Measurements from ENCODE around the gene NPY5R.

NPY5R gene

DNA sequence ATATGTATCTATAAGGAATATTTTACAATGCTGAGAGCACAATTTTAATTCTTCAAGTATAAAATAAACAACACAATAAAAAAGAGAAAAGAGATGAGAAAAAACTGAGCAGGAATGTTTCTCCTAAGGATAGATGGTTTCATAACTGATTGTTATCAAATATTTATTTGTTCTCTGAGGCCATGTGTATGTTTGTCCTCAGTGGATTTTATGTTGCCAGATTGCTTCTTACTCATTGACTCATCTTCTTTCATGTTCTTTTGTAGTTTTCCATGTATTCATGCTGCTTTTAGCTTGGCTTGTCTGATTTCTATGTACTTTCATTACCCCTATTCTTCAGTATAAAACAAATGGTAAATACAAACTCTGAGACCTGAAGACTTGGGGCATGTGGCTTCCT is 41.2 kb downstream of the NPY5R start:
- no peak for DNase-seq (ENCODE audit: low spot score)

DNA sequence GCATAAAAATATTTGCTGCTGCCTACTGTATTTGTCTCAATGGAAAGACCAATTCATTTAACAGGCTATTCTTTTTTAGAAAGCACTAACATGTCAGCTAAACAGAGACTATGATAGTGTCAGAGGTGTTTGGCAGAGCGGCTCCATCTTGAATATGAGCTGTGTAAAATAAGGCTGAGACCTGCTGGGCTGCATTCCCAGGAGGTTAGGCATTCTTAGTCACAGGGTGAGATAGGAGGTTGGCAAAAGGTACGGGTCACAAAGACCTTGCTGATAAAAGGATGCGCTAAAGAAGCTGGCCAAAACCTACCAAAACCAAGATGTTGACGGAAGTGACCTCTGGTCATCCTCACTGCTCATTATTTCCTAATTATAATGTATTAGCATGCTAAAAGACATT is 41.8 kb downstream of the NPY5R start:
- DNase-seq (ENCODE audit: low spot score): no peak

DNA sequence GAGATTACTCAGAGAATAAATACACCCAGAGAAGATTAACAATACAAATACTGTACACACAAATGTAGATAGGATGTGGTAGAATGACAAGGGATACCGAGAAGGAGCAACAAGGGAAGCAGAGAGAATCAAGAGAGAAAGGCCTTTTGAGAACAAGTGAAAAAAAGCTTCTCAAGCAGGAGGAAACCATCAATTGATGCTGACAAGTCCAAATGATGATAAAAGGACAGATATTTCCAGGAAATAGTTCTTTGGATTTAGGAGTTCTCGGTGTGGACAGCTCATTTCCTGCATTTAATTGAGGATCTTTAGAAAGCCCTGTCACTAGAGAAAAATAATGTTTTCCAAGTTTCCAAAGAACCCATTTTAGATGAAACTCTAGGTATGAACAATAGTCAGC is 48.1 kb downstream of the NPY5R start:
- no peak for DNase-seq (ENCODE audit: low spot score)

DNA sequence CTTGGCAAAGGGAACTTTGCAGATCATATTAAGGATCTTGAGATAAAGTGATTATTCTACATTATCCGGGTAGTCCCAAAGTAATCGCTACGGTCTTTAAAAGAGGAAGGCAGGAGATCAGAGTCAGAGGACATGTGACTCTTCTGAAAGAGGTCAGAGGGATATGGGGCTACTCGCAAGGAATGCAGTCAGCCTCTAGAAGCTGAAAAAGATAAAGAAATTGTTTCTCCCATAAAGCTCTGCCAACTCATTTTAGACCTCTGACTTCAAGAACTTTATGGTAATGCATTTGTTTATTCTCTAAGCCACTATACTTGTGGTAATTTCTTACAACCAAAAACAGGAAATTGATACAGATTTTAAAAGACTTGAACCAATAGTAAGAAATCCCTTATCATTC is 48.6 kb downstream of the NPY5R start:
- DNase-seq (ENCODE audit: low spot score): no peak

DNA sequence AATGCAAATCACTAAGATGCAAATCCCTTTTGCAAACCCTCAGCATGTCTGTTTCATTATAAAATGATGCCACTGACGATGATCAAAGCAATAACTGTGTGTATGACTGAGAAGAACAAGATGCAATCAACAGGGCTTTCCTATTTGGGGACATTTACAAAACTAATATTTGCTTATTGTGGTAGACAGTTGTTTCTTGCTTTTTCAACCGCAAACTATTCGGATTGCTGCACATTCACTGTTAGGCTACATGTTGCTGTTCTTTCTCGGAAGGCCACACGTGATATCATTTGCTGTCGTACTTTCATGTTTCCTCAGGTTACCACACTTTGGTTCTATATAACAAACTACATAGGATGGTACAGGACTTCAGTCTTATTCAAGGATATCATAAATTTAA is 49.8 kb downstream of the NPY5R start:
- DNase-seq (ENCODE audit: low spot score): no peak

DNA sequence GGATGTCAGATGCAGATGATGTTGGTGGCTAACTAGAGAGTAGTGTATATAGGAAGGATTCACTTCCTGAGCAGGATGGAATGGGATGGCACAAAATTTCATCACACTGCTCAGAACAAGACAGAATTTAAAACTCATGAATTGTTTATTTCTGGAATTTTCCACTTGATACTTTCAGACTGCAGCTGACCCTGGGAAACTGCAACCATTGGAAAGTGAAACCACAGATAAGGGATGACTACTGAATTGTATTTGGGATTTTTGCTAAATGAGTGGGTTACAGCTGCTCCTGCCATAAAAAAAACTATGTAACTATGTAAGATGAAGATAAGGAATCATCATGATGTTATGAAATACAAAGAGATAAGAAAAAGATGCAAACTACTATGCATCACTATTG is 51.4 kb downstream of the NPY5R start:
- no peak for DNase-seq (ENCODE audit: low spot score)

DNA sequence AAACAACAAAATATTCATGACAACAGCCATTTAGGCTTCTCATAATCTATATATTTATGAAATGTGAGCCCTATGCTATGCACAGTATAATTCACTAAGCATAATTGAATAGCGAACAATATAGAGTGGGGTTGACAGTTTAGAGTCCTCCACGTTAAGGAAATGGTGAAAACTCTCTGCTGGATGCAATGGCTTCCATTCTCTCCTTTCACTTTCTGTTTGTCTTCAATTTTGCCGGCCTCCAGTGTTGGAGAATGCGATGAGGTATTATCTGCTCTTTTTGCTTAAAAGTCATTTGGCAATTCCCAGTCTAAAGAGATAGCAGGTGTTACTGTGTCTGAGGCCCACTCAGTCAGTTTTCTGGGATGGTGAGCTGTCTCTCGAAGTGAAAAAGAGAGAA is 52.1 kb downstream of the NPY5R start:
- peak; percentile 2 for DNase-seq (ENCODE audit: low spot score)

DNA sequence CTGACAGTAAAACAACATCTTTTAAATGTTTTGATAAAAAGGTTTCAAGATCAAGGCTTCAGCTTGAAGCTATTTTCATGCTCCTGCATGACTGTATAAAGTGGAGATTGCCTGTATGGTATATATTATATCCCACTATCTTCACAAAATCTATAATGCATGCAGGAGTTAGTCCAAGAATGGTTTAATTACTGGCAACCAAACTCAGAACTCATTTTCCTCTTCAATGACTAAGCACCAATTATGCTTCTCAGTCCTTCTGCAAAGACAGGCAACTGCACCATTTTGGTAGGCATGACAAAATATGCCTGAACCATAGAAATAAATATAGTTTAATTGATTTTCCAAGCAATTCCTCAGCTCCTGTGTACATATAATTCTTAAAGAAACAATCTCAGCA is 54.5 kb downstream of the NPY5R start:
- no peak for DNase-seq (ENCODE audit: low spot score)

DNA sequence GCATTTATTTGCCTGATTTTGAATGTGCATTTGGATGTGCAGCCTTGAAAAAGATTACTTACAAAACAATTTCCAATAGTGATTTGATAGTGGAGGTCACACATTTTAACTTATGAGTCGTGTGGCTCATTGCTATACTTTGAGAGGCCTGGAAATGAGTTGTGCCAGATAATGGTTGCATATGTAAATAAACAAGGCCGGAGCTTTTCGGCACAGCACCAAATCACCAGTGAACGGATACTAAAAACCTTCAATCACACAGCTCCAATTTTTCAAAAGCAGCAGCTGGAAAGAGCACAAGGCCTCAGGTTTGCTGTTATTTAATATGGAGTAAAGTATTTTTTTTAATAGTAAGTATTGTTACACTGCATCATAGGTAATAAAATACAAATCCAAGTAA is 57.2 kb downstream of the NPY5R start:
- DNase-seq (ENCODE audit: low spot score): no peak

Measured in AG08396 (cell line).